GOT3 (cell line): ENCODE data around the gene WDR26.
A peak's percentile ranks its signal among the peaks of the same experiment; 100 is the strongest.
"Not testable (repeated sequence)": the region's sequence is repeated elsewhere in the genome, so short reads cannot be mapped to it uniquely, and the experiment has no call there.

Experiments
- DNase-seq: peaks from one replicate; lab custom pipeline; 2025; ENCODE audit warnings: mixed read lengths; lab: John Stamatoyannopoulos, UW

Gene WDR26

GRCh38 chr1:224393294-224393693 is 41.3 kb downstream of the WDR26 start:
- no peak for DNase-seq

- DNase-seq = no peak
Measured at GRCh38 chr1:224392411-224393249, 42.0 kb downstream of the WDR26 start.

GRCh38 chr1:224390517-224390916 is 44.1 kb downstream of the WDR26 start:
- no peak for DNase-seq

GRCh38 chr1:224387943-224388342 is 46.7 kb downstream of the WDR26 start:
- no peak for DNase-seq

DNA sequence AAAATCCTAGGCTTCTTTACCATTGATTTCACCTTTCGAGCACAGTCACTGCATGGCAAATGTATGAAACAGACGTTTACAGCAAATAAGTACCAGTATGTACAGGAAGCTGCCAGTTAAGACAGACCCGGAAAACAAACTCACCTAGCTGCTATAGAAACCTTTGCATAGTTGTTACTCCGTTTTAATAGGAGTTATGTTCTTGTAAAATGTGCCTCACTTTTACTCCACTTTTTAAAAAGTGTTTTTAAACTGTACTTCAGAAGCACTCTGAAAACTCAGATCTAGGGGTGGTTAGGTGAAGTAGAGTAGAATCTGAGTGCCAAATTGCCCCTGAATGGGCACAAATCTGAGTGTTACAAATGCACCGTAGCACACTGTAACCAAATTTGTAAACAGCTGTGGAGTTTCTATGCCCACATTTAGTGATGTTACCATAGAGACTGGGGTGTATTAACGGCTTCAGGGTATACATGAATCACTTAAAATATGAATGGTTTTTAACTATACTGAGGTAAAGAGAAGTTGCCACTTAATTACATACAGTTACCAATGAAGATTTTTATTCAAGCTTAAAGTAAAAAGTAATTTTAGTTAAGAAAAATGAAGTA is 47.2 kb downstream of the WDR26 start:
- no peak for DNase-seq

- DNase-seq = no peak
Measured at GRCh38 chr1:224383218-224383617, 51.4 kb downstream of the WDR26 start.

GRCh38 chr1:224381880-224382548 is 52.6 kb downstream of the WDR26 start:
- DNase-seq = no peak

DNA sequence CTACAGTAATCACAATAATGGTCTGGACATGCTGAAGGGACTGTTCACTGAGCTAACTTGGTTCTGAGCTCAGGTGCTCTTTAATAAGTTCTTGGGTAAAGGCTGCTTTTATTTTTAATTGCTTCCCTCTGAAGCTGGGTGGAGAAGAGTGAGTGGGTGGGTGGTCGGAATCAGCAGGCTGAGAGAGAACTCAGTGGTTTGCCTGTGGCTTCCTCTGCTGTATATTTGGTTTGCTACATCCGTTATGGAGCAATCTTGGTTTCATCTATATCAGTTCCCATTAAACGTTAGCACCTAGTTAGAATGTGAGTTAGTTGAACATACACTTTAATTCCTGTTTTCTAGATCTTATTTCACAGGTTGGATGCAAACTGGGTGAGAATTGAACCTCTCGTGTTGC is 54.6 kb downstream of the WDR26 start:
- no peak for DNase-seq

GRCh38 chr1:224378855-224379631 is 55.6 kb downstream of the WDR26 start:
- DNase-seq = no peak

DNA sequence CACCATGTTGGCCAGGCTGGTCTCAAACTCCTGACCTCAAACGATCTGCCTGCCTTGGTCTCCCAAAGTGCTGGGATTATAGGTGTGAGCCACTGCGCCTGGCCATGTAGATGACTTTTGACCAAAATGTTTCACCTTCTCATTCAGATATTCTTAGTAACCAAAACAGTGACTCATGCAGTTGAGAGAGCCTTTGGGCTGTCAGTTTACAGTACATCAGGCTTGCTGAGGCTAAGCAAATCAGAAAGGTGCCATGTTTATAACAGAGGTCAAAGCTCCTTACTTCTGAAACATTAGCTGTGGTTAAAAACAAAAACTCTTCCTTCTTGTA is 57.0 kb downstream of the WDR26 start:
- DNase-seq = no peak

DNA sequence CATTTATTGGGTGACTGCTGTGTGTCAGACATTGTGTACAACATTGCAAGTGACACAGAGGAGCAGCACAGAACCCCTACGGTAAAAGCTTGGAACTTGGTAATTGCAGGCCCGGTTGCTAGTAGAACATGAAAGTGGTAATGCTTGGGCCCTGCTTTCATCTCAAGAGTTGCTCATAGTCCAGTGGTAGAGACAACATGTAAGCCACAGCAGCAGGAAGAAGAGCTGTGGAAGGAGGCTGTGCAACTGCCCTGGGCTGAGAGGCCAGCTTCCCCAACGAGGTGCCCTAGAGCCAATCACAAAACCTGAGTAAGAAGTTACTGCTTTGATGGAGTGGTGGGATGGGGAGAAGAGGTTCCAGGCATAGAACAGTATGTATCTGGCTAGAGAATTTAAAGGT is 59.5 kb downstream of the WDR26 start:
- no peak for DNase-seq

- no peak for DNase-seq
Measured at GRCh38 chr1:224373008-224373590, 61.5 kb downstream of the WDR26 start.

DNA sequence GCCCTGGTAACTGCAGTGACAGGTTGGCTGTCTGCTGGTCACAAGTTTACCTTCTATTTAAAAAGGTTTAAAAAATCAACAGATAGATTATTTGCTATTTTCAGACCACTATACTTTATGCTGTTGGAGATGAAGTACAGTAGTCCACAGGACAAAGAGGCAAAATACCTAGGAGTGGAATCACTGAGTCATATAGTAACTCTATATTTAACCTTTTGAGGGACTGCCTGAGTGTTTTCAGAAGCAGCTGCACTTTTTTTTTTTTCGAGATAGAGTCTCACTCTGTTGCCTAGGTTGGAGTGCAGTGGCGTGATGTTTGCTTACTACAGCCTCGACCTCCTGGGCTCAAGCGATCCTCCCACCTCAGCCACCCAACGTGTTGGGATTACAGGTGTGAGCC is 66.2 kb downstream of the WDR26 start:
- DNase-seq = no peak

- DNase-seq = no peak
Measured at GRCh38 chr1:224359207-224359606, 75.4 kb downstream of the WDR26 start.

DNA sequence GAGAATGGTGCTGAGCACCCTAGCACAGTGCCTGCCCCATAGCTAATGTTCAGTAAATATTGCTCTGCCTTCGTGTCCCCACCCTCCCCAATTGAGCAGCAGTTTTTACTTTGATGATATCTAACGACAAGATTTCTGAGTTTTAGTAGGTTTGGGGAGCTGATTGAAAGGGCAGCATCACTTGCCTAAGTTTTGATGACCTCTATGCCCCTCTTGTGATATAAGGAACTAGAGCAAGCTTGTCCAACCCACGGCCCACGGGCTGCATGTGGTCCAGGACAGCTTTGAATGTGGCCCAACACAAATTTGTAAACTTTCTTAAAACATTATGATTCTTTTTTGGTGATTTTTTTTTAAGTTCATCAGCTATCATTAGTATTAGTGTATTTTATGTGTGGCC is 76.4 kb downstream of the WDR26 start:
- no peak for DNase-seq

GRCh38 chr1:224357626-224358124 is 76.9 kb downstream of the WDR26 start:
- no peak for DNase-seq

GRCh38 chr1:224356685-224357625 is 77.6 kb downstream of the WDR26 start, which contains the start of gene CNIH4:
Gene CNIH4 (plus strand): TSS chr1:224356879. CDS start chr1:224356925, 46 bp downstream.
- peak; percentile 54 for DNase-seq

DNA sequence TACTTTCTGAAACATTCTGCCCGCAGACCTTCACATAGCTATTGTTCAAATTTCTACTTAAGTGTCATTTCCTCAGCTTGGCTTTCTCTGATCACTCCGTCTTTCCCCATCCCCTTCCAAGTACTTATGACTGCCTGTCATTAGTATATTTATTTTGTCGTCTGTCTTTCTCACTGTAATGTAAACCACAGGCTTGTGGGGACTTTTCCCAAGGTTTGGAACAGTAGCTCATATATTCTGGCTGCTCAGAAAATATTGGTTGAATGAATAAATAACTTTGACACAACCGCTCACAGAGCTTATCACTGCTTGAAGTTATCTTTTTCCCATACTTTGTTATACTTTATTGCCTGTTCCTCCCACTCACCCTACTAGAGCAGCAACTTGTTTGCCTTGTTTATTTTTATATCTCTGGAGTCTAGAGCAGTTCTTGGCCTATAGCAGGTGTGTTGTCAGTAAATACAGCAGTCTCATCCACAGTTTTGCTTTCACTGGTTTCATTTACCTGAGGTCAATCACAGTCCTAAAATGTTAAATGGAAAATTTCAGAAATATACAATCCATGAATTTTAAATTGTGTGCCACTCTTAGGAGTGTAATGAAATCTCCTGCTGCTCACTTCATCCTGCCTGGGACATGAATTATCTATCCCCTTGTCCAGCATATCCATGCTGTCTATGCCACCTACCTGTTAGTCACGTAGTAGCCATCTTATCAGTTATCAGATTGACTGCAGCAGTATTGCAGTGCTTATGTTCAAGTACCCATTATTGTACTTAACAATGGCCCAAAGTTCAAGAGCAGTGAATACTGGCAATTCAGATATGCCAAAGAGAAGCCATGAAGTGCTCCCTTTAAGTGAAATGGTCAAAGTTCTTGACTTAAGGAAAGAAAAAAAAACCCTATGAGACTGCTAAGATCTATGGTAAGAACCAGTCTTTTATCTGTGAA is 80.3 kb downstream of the WDR26 start:
- DNase-seq = no peak

DNA sequence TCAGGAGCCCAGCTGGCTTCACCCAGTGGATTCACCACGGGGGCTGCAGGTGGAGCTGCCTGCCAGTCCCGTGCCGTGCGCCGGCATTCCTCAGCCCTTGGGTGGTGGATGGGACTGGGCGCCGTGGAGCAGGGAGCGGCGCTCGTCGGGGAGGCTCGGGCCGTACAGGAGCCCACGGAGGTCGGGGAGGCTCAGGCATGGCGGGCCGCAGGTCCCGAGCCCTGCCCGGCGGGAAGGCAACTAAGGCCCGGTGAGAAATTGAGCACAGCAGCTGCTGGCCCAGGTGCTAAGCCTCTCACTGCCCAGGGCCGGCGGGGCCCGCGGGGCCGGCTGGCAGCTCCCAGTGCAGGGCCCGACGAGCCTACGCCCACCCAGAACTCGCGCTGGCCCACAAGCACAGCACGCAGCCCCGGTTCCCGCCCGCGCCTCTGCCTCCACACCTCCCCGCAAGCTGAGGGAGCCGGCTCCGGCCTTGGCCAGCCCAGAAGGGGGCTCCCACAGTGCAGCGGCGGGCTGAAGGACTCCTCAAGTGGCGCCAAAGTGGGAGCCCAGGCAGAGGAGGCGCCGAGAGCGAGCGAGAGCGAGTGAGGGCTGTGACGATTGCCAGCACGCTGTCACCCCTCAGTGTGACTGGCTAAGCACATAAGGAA is 82.0 kb downstream of the WDR26 start:
- not testable (repeated sequence) for DNase-seq
